Glutamatergic neuron (in vitro differentiated cells): Measurements from ENCODE around the gene FSHR. TPM values are rescaled to one million over a fixed set of nuclear protein-coding genes. Genes with fewer than 3 reads are reported as not detected.

Experiments
- DNase-seq: peaks from one replicate; pipeline ENCODE4 v3.0.0; 2022
- H3K27ac Mint-ChIP-seq: one replicate; pipeline ENCODE4 v1.8.0; 2020; ENCODE audit warnings: mild to moderate bottlenecking, mixed read lengths, inconsistent platforms; ENCODE audit not compliant: unreplicated experiment
- H3K27me3 Mint-ChIP-seq: one replicate; pipeline ENCODE4 v1.8.0; 2020; ENCODE audit warnings: mild to moderate bottlenecking, moderate library complexity, mixed read lengths, inconsistent platforms; ENCODE audit not compliant: unreplicated experiment
- H3K36me3 Mint-ChIP-seq: one replicate; pipeline ENCODE4 v1.8.0; 2020; ENCODE audit warnings: mild to moderate bottlenecking, mixed read lengths, inconsistent platforms; ENCODE audit not compliant: unreplicated experiment
- H3K4me1 Mint-ChIP-seq: one replicate; pipeline ENCODE4 v1.8.0; 2020; ENCODE audit warnings: mild to moderate bottlenecking, low read depth, mixed read lengths, inconsistent platforms; ENCODE audit not compliant: unreplicated experiment
- H3K4me3 Mint-ChIP-seq: one replicate; pipeline ENCODE4 v1.8.0; 2020; ENCODE audit warnings: mild to moderate bottlenecking, mixed read lengths, inconsistent platforms; ENCODE audit not compliant: unreplicated experiment
- H3K9me3 Mint-ChIP-seq: one replicate; pipeline ENCODE4 v1.8.0; 2020; ENCODE audit warnings: mild to moderate bottlenecking, moderate library complexity, mixed read lengths, inconsistent platforms; ENCODE audit not compliant: unreplicated experiment
- CTCF ChIP-seq: fragments of 200-600 bp; sonication (generic); IDR thresholded peaks from one replicate; pipeline ENCODE4 v1.5.0; 2021; ENCODE audit not compliant: partially characterized antibody, unreplicated experiment
- total RNA-seq: library from RNA; stranded (reverse); fragmentation: NEBNext Ultra II Directional; extraction: Animal tissue kit (Norgen Biotek cat#: 25700); gene quantifications from one replicate; pipeline ENCODE4 v1.2.1, GENCODE V29; 2021; ENCODE audit not compliant: unreplicated experiment

Gene FSHR
- total RNA-seq, 1 donor from 2014 or later, result not detected

DNA sequence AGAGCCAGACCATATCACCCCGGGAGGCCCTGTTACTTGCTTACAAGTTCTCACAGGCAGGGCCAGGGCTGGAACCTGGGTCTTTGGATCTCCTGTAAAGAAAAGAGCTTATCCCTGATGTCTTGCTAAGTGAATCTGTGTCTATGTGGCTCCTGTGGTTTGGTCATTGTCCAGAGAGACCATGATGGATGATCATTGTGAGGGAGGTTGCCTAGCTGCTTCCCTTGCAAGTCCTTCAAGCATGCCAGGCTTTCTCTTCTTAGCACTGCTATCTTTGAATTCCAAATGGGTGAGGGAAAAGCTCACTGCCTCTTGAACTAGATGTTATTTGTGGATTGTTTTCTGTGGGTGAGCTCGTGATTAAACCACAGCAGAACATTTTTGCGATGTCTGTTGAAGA is 151.6 kb downstream of the FSHR start:
- Mint-ChIP-seq H3K4me3 (no peak overlapping the region), H3K4me1 (peaks cover 7% of the 10 kb centered on the region), H3K9me3 (peaks cover 2% of the 10 kb centered on the region), H3K27me3 (no peaks in the 10 kb centered on the region), H3K36me3 (peaks cover 6% of the 10 kb centered on the region), H3K27ac (no peak overlapping the region)
- no peak for TF ChIP-seq CTCF
- no peak for DNase-seq

- Mint-ChIP-seq H3K9me3 (peaks cover 2% of the 10 kb centered on the region), H3K36me3 (no peaks in the 10 kb centered on the region), H3K4me1 (peaks cover 9% of the 10 kb centered on the region), H3K27me3 (no peaks in the 10 kb centered on the region), H3K27ac (no peak overlapping the region), H3K4me3 (no peak overlapping the region)
- DNase-seq, result no peak
- no peak for TF ChIP-seq CTCF
Observed at GRCh38 chr2:49000695-49001094, 153.6 kb downstream of the FSHR start.

DNA sequence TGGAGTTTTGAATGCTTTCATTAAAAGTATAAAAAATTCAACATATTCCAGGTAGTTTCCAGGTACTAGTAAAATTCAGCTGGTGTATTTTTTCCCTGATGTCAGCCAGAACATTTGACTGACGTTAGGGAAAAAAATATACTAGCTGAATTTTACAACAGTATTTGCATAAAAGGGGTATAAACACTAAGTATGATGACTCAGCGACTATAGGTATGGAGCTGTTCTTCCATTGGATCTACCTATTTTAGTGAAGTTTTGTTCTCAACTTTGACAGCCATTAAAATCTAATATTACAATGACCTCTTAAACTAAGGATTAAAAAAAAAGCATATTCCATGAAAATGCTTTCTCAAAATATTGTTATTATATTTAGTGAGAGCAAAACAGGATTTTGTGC is 155.9 kb downstream of the FSHR start:
- Mint-ChIP-seq H3K9me3 (peaks cover 4% of the 10 kb centered on the region), H3K27ac (no peak overlapping the region), H3K4me1 (peaks cover 4% of the 10 kb centered on the region), H3K27me3 (no peaks in the 10 kb centered on the region), H3K36me3 (no peaks in the 10 kb centered on the region), H3K4me3 (no peak overlapping the region)
- TF ChIP-seq CTCF, result no peak
- DNase-seq, result no peak

- no peak for TF ChIP-seq CTCF
- Mint-ChIP-seq H3K4me3 (no peak overlapping the region), H3K9me3 (peaks cover 3% of the 10 kb centered on the region), H3K27me3 (peaks cover 1% of the 10 kb centered on the region), H3K4me1 (peaks cover 3% of the 10 kb centered on the region), H3K27ac (no peak overlapping the region), H3K36me3 (no peaks in the 10 kb centered on the region)
- no peak for DNase-seq
Observed at GRCh38 chr2:48993576-48993975, 160.7 kb downstream of the FSHR start.

- H3K4me3 Mint-ChIP-seq, result no peak overlapping the region
- peaks cover 3% of the 10 kb centered on the region for H3K9me3 Mint-ChIP-seq
- TF ChIP-seq CTCF, result no peak
- no peaks in the 10 kb centered on the region for H3K4me1 Mint-ChIP-seq
- no peaks in the 10 kb centered on the region for H3K36me3 Mint-ChIP-seq
- no peak for DNase-seq
- peaks cover 1% of the 10 kb centered on the region for H3K27me3 Mint-ChIP-seq
- no peak overlapping the region for H3K27ac Mint-ChIP-seq
Observed at GRCh38 chr2:48991415-48992131, 162.7 kb downstream of the FSHR start.
